GM12878 (cell line): Measurements from ENCODE around the gene PRKACG. TPM values are rescaled to one million over a fixed set of nuclear protein-coding genes. Genes with fewer than 3 reads are reported as not detected.

Experiments
- ATAC-seq: fragments of 200-7000 bp; cut with Tn5 transposase; 3 replicates; pipeline ENCODE4 v1.9.1; 2020; ENCODE audit warnings: mild to moderate bottlenecking, moderate library complexity
- BruUV-seq: library from RNA; stranded (reverse); fragments of 400-500 nt; replicated peaks from 2 replicates; lab custom pipeline; 2021; lab: Mats Ljungman, UMichigan
- CTCF ChIA-PET: fragments of 300-600 bp; sonication (Branson Sonifier 250); formaldehyde crosslinking; extraction: SDS; loops from one replicate; lab custom pipeline; 2021; ENCODE audit warnings: inconsistent platforms; lab: Yijun Ruan, JAX
- POLR2A ChIA-PET: fragments of 350-600 bp; formaldehyde crosslinking; extraction: SDS; loops from one replicate; lab custom pipeline; 2021; ENCODE audit warnings: inconsistent platforms; lab: Charles Lee
- RAD21 ChIA-PET: fragments of 300-600 bp; sonication (Branson Sonifier 250); formaldehyde crosslinking; loops from one replicate; lab custom pipeline; 2023; ENCODE audit warnings: antibody characterized with exemption; ENCODE audit not compliant: unreplicated experiment; lab: Charles Lee
- SMC1A ChIA-PET: fragments of 300-600 bp; sonication (Branson Sonifier 250); formaldehyde crosslinking; loops from one replicate; lab custom pipeline; 2023; ENCODE audit not compliant: unreplicated experiment, uncharacterized antibody; lab: Charles Lee
- DNase-seq: peaks from one replicate; pipeline ENCODE4 v3.0.0-alpha.2; 2011; ENCODE audit warnings: low read depth, low spot score
- FAIRE-seq: peaks from 3 replicates; lab custom pipeline; 2011; peaks lifted over from hg19 to GRCh38; lab: Jason Lieb, UNC
- H2AFZ ChIP-seq: 2 replicates; pipeline ENCODE4 v1.6.0; 2011; ENCODE audit warnings: low read depth, low read length, control low read depth; ENCODE audit not compliant: control insufficient read depth
- H3K27ac ChIP-seq: 2 replicates; pipeline ENCODE4 v1.5.1; 2011; ENCODE audit warnings: control low read depth; ENCODE audit not compliant: control insufficient read depth, insufficient read depth
- H3K27me3 ChIP-seq, 2 experiments: replicated peaks in 1 of 2; 2 replicates each; pipeline versions ENCODE4 v1.6.0 to v1.6.1; 2011; ENCODE audit warnings: low read length in 1 of 2; ENCODE audit not compliant: control insufficient read depth in 2 of 2, insufficient read depth in 2 of 2
- H3K36me3 ChIP-seq, 2 experiments: 2 replicates each; pipeline ENCODE4 v1.5.1; 2011; ENCODE audit warnings: low read length in 1 of 2; ENCODE audit not compliant: control insufficient read depth in 2 of 2, insufficient read depth in 2 of 2
- H3K4me1 ChIP-seq: 2 replicates; pipeline ENCODE4 v1.6.1; 2011; ENCODE audit warnings: mild to moderate bottlenecking, low read length, moderate library complexity, mixed read lengths; ENCODE audit not compliant: control insufficient read depth, insufficient read depth
- H3K4me2 ChIP-seq: 2 replicates; pipeline ENCODE4 v1.6.0; 2011; ENCODE audit warnings: control low read depth; ENCODE audit not compliant: control insufficient read depth, insufficient read depth
- H3K4me3 ChIP-seq: fragments of 200-600 bp; sonication (generic); 2 replicates; pipeline ENCODE4 v1.5.1; 2016
- H3K79me2 ChIP-seq: 2 replicates; pipeline ENCODE4 v1.6.0; 2011; ENCODE audit warnings: low read length; ENCODE audit not compliant: control insufficient read depth, insufficient read depth
- H3K9ac ChIP-seq: 2 replicates; pipeline ENCODE4 v1.8.0; 2011; ENCODE audit warnings: low read length, control low read depth, mixed read lengths; ENCODE audit not compliant: control insufficient read depth, insufficient read depth
- H3K9me3 ChIP-seq: replicated peaks from 3 replicates; pipeline ENCODE4 v1.5.1; 2011; ENCODE audit warnings: mild to moderate bottlenecking, low read length; ENCODE audit not compliant: control insufficient read depth, insufficient read depth
- H4K20me1 ChIP-seq: 2 replicates; pipeline ENCODE4 v1.6.0; 2011; ENCODE audit not compliant: control insufficient read depth, insufficient read depth
- CBX5 ChIP-seq: sonication (generic); IDR thresholded peaks from 2 replicates; pipeline ENCODE4 v1.6.1; 2016; ENCODE audit warnings: low read depth, moderate library complexity, mild to moderate bottlenecking, inconsistent platforms
- EP300 ChIP-seq, 2 experiments: fragments of 150-350 bp in 1 of 2; IDR thresholded peaks; 2 replicates each; pipeline ENCODE4 v1.6.1; 2011 to 2012; ENCODE audit warnings: low read depth in 2 of 2, low read length in 2 of 2, borderline replicate concordance in 1 of 2, improper control_type of control experiment in 1 of 2, inconsistent platforms in 1 of 2; ENCODE audit not compliant: control insufficient read depth in 1 of 2
- FOXK2 ChIP-seq: fragments of 450-650 bp; IDR thresholded peaks from 2 replicates; pipeline ENCODE4 v1.6.1; 2017; ENCODE audit warnings: mild to moderate bottlenecking, moderate library complexity
- HDGF ChIP-seq: fragments of 450-650 bp; IDR thresholded peaks from 2 replicates; pipeline ENCODE4 v1.6.1; 2016; ENCODE audit warnings: antibody characterized with exemption
- IKZF1 ChIP-seq: fragments of 450-650 bp; conservative IDR thresholded peaks from 2 replicates; pipeline ENCODE4 v1.6.1; 2017; ENCODE audit warnings: antibody characterized with exemption, mild to moderate bottlenecking
- MYC ChIP-seq: IDR thresholded peaks from 2 replicates; pipeline ENCODE4 v1.6.1; 2011; ENCODE audit warnings: mild to moderate bottlenecking, low read length, moderate library complexity, inconsistent platforms; ENCODE audit not compliant: insufficient read depth, insufficient replicate concordance, insufficient read length, severe bottlenecking
- NR2C2 ChIP-seq: IDR thresholded peaks from 2 replicates; pipeline ENCODE4 v1.6.1; 2011; ENCODE audit warnings: borderline replicate concordance, low read depth; ENCODE audit not compliant: control insufficient read depth, insufficient read length
- SIX5 ChIP-seq: IDR thresholded peaks from 2 replicates; pipeline ENCODE4 v1.6.1; 2011; ENCODE audit warnings: mild to moderate bottlenecking, low read depth, low read length, moderate library complexity; ENCODE audit not compliant: severe bottlenecking
- STAT1 ChIP-seq: fragments of 450-650 bp; conservative IDR thresholded peaks from 2 replicates; pipeline ENCODE4 v1.6.1; 2014; ENCODE audit warnings: antibody characterized with exemption, mild to moderate bottlenecking
- ZNF274 ChIP-seq: IDR thresholded peaks from one replicate; pipeline ENCODE4 v1.8.0; 2011; ENCODE audit not compliant: insufficient read length, insufficient read depth
- WGBS: methylation state at CpG from one replicate; pipeline ENCODE4 v1.1.6; 2016; ENCODE audit warnings: low lambda C conversion rate; ENCODE audit not compliant: insufficient replicate concordance, insufficient coverage; ENCODE audit errors: missing lambda C conversion rate; 5-methylcytosine and 5-hydroxymethylcytosine counted together
- in situ Hi-C: fragments of 300-500 bp; cut with MboI; formaldehyde crosslinking; loops from 9 replicates; pipeline ENCODE4 v1.14.3; 2018; ENCODE audit warnings: mixed read lengths
- intact Hi-C: fragments of 100-400 bp; cut with micrococcal nuclease; formaldehyde crosslinking; loops from one replicate; pipeline ENCODE4 v1.14.2; 2022; ENCODE audit not compliant: unreplicated experiment
- polyA plus RNA-seq, 11 experiments: library from polyadenylated mRNA; depleted of rRNA in 4 of 11; unstranded in 6 of 11; stranded (reverse) in 5 of 11; fragments of >200 nt; fragmentation: Nextera tagmentation in 4 of 11; fragmentation: Illumina TruSeq in 1 of 11; extraction: Ambion mirVana in 4 of 11; extraction: Trizol in 1 of 11; gene quantifications; 1 replicate in 1 of 11; 2 replicates in 10 of 11; pipeline versions ENCODE4 v1.2.1 to v1.2.3, GENCODE V29; 2011 to 2016; ENCODE audit warnings: inconsistent platforms in 2 of 11, missing spikeins in 2 of 11, low read depth in 1 of 11
- total RNA-seq, 4 experiments: library from RNA; depleted of rRNA in 3 of 4; stranded (reverse); fragments of >200 nt in 3 of 4; fragmentation: Illumina TruSeq in 1 of 4; extraction: Trizol in 1 of 4; gene quantifications; 2 replicates each; pipeline versions ENCODE4 v1.2.1 to v1.2.3, GENCODE V29; 2013 to 2021
- TF ChIP-seq, protein P1 (sequence below): fragments of 450-650 bp; IDR thresholded peaks from 2 replicates; pipeline ENCODE4 v1.6.1; 2017; ENCODE audit warnings: borderline replicate concordance
- TF ChIP-seq, protein P2 (sequence below): IDR thresholded peaks from 2 replicates; pipeline ENCODE4 v1.6.1; 2011; ENCODE audit warnings: low read depth, low read length, improper control_type of control experiment, borderline replicate concordance
- TF ChIP-seq, protein P3 (sequence below): fragments of 450-650 bp; IDR thresholded peaks from 2 replicates; pipeline ENCODE4 v1.6.1; 2017; ENCODE audit warnings: mild to moderate bottlenecking, moderate library complexity
- TF ChIP-seq, protein P4 (sequence below): fragments of 450-650 bp; IDR thresholded peaks from 2 replicates; pipeline ENCODE4 v1.6.1; 2017; ENCODE audit warnings: mild to moderate bottlenecking

Gene PRKACG
- total and polyA plus RNA-seq, 10 of the 15 experiments (the other 5 are each of a cell fraction or from before 2014, with no cell fraction given) = not detected

DNA sequence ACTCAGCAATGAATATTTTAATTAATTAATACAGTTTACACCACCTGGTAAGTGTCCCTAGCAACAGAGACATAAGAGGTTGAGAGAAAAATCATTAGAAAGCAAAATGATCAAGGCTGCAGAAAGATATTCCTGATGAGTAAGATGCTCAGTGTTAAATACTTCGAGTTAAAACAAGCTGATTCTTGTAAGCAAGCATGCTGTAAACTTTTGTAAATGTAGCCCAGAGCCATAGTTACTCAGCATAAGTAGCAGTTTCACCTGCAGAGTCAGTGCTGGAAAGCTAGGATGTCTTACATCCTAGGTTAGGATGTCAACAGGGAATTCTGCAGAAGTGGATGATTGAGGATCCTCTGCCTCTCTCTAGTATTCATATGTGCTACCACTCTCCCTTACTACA lies 4.2 kb downstream of the PRKACG start (continued):
- TF ChIP-seq, protein P1, sequence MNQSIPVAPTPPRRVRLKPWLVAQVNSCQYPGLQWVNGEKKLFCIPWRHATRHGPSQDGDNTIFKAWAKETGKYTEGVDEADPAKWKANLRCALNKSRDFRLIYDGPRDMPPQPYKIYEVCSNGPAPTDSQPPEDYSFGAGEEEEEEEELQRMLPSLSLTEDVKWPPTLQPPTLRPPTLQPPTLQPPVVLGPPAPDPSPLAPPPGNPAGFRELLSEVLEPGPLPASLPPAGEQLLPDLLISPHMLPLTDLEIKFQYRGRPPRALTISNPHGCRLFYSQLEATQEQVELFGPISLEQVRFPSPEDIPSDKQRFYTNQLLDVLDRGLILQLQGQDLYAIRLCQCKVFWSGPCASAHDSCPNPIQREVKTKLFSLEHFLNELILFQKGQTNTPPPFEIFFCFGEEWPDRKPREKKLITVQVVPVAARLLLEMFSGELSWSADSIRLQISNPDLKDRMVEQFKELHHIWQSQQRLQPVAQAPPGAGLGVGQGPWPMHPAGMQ = no peak
- TF ChIP-seq, protein P2, sequence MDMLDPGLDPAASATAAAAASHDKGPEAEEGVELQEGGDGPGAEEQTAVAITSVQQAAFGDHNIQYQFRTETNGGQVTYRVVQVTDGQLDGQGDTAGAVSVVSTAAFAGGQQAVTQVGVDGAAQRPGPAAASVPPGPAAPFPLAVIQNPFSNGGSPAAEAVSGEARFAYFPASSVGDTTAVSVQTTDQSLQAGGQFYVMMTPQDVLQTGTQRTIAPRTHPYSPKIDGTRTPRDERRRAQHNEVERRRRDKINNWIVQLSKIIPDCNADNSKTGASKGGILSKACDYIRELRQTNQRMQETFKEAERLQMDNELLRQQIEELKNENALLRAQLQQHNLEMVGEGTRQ = no peak
- TF ChIP-seq, protein P3, sequence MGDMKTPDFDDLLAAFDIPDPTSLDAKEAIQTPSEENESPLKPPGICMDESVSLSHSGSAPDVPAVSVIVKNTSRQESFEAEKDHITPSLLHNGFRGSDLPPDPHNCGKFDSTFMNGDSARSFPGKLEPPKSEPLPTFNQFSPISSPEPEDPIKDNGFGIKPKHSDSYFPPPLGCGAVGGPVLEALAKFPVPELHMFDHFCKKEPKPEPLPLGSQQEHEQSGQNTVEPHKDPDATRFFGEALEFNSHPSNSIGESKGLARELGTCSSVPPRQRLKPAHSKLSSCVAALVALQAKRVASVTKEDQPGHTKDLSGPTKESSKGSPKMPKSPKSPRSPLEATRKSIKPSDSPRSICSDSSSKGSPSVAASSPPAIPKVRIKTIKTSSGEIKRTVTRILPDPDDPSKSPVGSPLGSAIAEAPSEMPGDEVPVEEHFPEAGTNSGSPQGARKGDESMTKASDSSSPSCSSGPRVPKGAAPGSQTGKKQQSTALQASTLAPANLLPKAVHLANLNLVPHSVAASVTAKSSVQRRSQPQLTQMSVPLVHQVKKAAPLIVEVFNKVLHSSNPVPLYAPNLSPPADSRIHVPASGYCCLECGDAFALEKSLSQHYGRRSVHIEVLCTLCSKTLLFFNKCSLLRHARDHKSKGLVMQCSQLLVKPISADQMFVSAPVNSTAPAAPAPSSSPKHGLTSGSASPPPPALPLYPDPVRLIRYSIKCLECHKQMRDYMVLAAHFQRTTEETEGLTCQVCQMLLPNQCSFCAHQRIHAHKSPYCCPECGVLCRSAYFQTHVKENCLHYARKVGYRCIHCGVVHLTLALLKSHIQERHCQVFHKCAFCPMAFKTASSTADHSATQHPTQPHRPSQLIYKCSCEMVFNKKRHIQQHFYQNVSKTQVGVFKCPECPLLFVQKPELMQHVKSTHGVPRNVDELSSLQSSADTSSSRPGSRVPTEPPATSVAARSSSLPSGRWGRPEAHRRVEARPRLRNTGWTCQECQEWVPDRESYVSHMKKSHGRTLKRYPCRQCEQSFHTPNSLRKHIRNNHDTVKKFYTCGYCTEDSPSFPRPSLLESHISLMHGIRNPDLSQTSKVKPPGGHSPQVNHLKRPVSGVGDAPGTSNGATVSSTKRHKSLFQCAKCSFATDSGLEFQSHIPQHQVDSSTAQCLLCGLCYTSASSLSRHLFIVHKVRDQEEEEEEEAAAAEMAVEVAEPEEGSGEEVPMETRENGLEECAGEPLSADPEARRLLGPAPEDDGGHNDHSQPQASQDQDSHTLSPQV = no peak

DNA sequence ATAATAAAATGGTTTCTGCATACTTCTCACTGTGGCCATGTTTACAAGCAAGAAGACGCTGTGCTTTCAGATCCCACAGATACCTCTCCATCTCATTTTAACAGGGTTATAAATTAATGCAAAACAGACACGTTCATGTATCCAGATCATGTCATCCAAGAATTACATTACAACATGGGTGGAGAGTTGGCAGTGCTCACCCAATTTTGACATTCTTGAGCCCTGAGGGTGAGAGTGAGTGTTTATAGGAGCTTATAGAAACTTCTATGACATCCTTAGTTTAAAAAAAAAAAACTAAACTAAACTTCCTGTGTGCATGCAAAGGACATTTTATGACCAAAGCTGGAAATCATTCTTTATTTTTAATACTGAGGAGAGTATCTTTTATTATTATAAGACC lies 9.1 kb downstream of the PRKACG start:
- Histone ChIP-seq H3K4me2 (no peak overlapping the region), H3K9me3 (no peaks in the 10 kb centered on the region), H2AFZ (no peak overlapping the region), H3K27me3 (no peaks in the 10 kb centered on the region), H3K36me3 (peaks cover 0 to 4% of the 10 kb centered on the region in 2 experiments; a peak in 3 of 4 replicates), H3K4me1 (no peaks in the 10 kb centered on the region), H4K20me1 (no peaks in the 10 kb centered on the region), H3K27ac (no peak overlapping the region), H3K4me3 (no peak overlapping the region), H3K9ac (no peak overlapping the region), H3K79me2 (no peaks in the 10 kb centered on the region)
- RAD21 ChIA-PET = interaction anchor here (1.0 kb wide), 1 partner anchor 56 kb away, joined by 4 read pairs; no protein-coding TSS in a partner anchor
- FAIRE-seq (no peak), DNase-seq (no peak), ATAC-seq (no peak)
- WGBS = 68% methylated on average over 2 of the region's 2 CpGs
- CTCF ChIA-PET = interaction anchor here (1.2 to 1.7 kb wide), 3 partner anchors 8 to 421 kb away, joined by 3 to 5 read pairs (median 4); no protein-coding TSS in a partner anchor
- POLR2A ChIA-PET = no interaction called here
- in situ Hi-C loops = loop anchor here (5.0 kb wide), 4 partner anchors 158 to 423 kb away; a partner anchor contains a TSS
- no TSS peak for BruUV-seq
- intact Hi-C loops = no loop called here
- SMC1A ChIA-PET = interaction anchor here (0.7 kb wide), 1 partner anchor 416 kb away, joined by 3 read pairs; no protein-coding TSS in a partner anchor
- TF ChIP-seq IKZF1 (no peak), STAT1 (no peak), FOXK2 (no peak), ZNF274 (no peak), SIX5 (no peak), NR2C2 (no peak), MYC (no peak), CBX5 (no peak), EP300 (IDR thresholded peaks at IDR 0.05; ENCODE audit: borderline replicate concordance in 1 of 2, control insufficient read depth in 1 of 2, low read depth in 2 of 2, low read length in 2 of 2) (no peak), HDGF (no peak)
- TF ChIP-seq, protein P4, sequence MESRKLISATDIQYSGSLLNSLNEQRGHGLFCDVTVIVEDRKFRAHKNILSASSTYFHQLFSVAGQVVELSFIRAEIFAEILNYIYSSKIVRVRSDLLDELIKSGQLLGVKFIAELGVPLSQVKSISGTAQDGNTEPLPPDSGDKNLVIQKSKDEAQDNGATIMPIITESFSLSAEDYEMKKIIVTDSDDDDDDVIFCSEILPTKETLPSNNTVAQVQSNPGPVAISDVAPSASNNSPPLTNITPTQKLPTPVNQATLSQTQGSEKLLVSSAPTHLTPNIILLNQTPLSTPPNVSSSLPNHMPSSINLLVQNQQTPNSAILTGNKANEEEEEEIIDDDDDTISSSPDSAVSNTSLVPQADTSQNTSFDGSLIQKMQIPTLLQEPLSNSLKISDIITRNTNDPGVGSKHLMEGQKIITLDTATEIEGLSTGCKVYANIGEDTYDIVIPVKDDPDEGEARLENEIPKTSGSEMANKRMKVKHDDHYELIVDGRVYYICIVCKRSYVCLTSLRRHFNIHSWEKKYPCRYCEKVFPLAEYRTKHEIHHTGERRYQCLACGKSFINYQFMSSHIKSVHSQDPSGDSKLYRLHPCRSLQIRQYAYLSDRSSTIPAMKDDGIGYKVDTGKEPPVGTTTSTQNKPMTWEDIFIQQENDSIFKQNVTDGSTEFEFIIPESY = no peak
